ENCODE measurements around the gene MSRB3.

GRCh38 chr12:65335021-65335714, 56.7 kb downstream of the MSRB3 start:
- TF ChIP-seq CTCF (IDR thresholded peaks at IDR 0.05): no peak
- no peak for TF ChIP-seq POLR2A (IDR thresholded peaks at IDR 0.05)
- TF ChIP-seq EP300 (IDR thresholded peaks at IDR 0.05): no peak
- TF ChIP-seq POLR2AphosphoS5 (IDR thresholded peaks at IDR 0.05): no peak

All from gastroesophageal sphincter (tissue), 3 donors.